ENCODE results near the gene FLOT1. TPM values are rescaled to one million over a fixed set of nuclear protein-coding genes. Genes with fewer than 3 reads are reported as not detected.

The FLOT1 gene
- total RNA-seq, 1 experiment from 2014 or later: 110 TPM

- CTCF ChIA-PET: interaction anchor here (0.6 to 1.2 kb wide), 4 partner anchors 18 to 134 kb away, joined by 3 to 5 read pairs (median 3); no protein-coding TSS in a partner anchor
- ATAC-seq: no peak
- DNase-seq (ENCODE audit: low spot score): no peak
- Mint-ChIP-seq H3K27ac (no peak overlapping the region), H3K9me3 (peaks cover 22% of the 10 kb centered on the region), H3K4me3 (no peak overlapping the region), H3K36me3 (peaks cover 15% of the 10 kb centered on the region), H3K4me1 (peaks cover 16% of the 10 kb centered on the region), H3K27me3 (ENCODE audit: low read depth) (peaks cover 7% of the 10 kb centered on the region; the same call in 1 of the 2 replicates)
- POLR2A ChIA-PET: no interaction called here
- TF ChIP-seq SP1 (CRISPR knock-in tag; conservative IDR thresholded peaks at IDR 0.05): no peak
- peak; percentile 92 for TF ChIP-seq GABPB1 (CRISPR knock-in tag; IDR thresholded peaks at IDR 0.05)
- no peak for TF ChIP-seq ZNF416 (CRISPR knock-in tag; IDR thresholded peaks at IDR 0.05)
- no peak for TF ChIP-seq ZNF317 (CRISPR knock-in tag; IDR thresholded peaks at IDR 0.05; ENCODE audit: borderline replicate concordance, low read depth)
- TF ChIP-seq MYBL2 (CRISPR knock-in tag; IDR thresholded peaks at IDR 0.05): no peak
These were observed 39.4 kb upstream of the FLOT1 start for GRCh38 chr6:30781743-30782424.

GRCh38 chr6:30781395-30781742, 38.9 kb upstream of the FLOT1 start:
- no peak for DNase-seq (ENCODE audit: low spot score)
- ChIA-PET POLR2A (no interaction called here), CTCF (interaction anchor here (1.0 to 1.2 kb wide), 3 partner anchors 18 to 134 kb away, joined by 3 read pairs; no protein-coding TSS in a partner anchor)
- Mint-ChIP-seq H3K9me3 (peaks cover 22% of the 10 kb centered on the region), H3K27ac (no peak overlapping the region), H3K36me3 (peaks cover 15% of the 10 kb centered on the region), H3K4me3 (no peak overlapping the region), H3K27me3 (ENCODE audit: low read depth) (peaks cover 7% of the 10 kb centered on the region; the same call in 1 of the 2 replicates), H3K4me1 (peaks cover 16% of the 10 kb centered on the region)
- no peak for ATAC-seq
- TF ChIP-seq NFATC4 (CRISPR knock-in tag; IDR thresholded peaks at IDR 0.05) (no peak), HMGA2 (CRISPR knock-in tag; IDR thresholded peaks at IDR 0.05) (no peak), CTCF (IDR thresholded peaks at IDR 0.05) (no peak), SOX15 (CRISPR knock-in tag; IDR thresholded peaks at IDR 0.05) (no peak), RELA (CRISPR knock-in tag; IDR thresholded peaks at IDR 0.05; ENCODE audit: borderline replicate concordance) (no peak), AR (CRISPR knock-in tag; IDR thresholded peaks at IDR 0.05) (no peak)

- CTCF ChIA-PET: interaction anchor here (0.6 kb wide), 1 partner anchor 134 kb away, joined by 3 read pairs; no protein-coding TSS in a partner anchor
- DNase-seq (ENCODE audit: low spot score) (no peak), ATAC-seq (no peak)
- H3K9me3 Mint-ChIP-seq: peaks cover 21% of the 10 kb centered on the region
- H3K4me3 Mint-ChIP-seq: no peak overlapping the region
- H3K27ac Mint-ChIP-seq: no peak overlapping the region
- peaks cover 7% of the 10 kb centered on the region; the same call in 1 of the 2 replicates for H3K27me3 Mint-ChIP-seq (ENCODE audit: low read depth)
- no peak for TF ChIP-seq KAT7 (CRISPR knock-in tag; IDR thresholded peaks at IDR 0.05; ENCODE audit: borderline replicate concordance)
- no peak for TF ChIP-seq ZSCAN18 (CRISPR knock-in tag; IDR thresholded peaks at IDR 0.05)
- no peak for TF ChIP-seq IRF1 (CRISPR knock-in tag; IDR thresholded peaks at IDR 0.05)
- no peak for TF ChIP-seq ZNF416 (CRISPR knock-in tag; IDR thresholded peaks at IDR 0.05)
- TF ChIP-seq ETV6 (CRISPR knock-in tag; IDR thresholded peaks at IDR 0.05): no peak
- TF ChIP-seq IRF2 (CRISPR knock-in tag; IDR thresholded peaks at IDR 0.05; ENCODE audit: borderline replicate concordance, low read depth): no peak
- no peak for TF ChIP-seq ATF2 (CRISPR knock-in tag; IDR thresholded peaks at IDR 0.05; ENCODE audit: borderline replicate concordance, low read depth)
- no peak for TF ChIP-seq EMX1 (CRISPR knock-in tag; IDR thresholded peaks at IDR 0.05)
- TF ChIP-seq NR2C2 (CRISPR knock-in tag; IDR thresholded peaks at IDR 0.05): no peak
- H3K4me1 Mint-ChIP-seq: peaks cover 16% of the 10 kb centered on the region
- POLR2A ChIA-PET: no interaction called here
- H3K36me3 Mint-ChIP-seq: peaks cover 15% of the 10 kb centered on the region
These were observed 38.1 kb upstream of the FLOT1 start for GRCh38 chr6:30780642-30780920.

All from WTC11 (cell line).